Measurements from ENCODE around the gene ZP1.
A peak's percentile ranks its signal among the peaks of the same experiment; 100 is the strongest.

- TF ChIP-seq POLR2A (IDR thresholded peaks at IDR 0.05; ENCODE audit: low read depth, low read length) (no peak), CTCF (conservative IDR thresholded peaks at IDR 0.05; ENCODE audit: low read depth, low read length) (no peak), MAFK (IDR thresholded peaks at IDR 0.05; ENCODE audit: low read depth, low read length) (0 out of 2 replicates have a peak, but pooled peaks have one; percentile 32), USF2 (IDR thresholded peaks at IDR 0.05; ENCODE audit: low read depth, low read length) (no peak), MXI1 (IDR thresholded peaks at IDR 0.05; ENCODE audit: borderline replicate concordance, low read depth, low read length) (peak; percentile 82)
Measured at GRCh38 chr11:60872961-60873524, 5.7 kb downstream of the ZP1 start.
